Measurements from ENCODE around the gene SLC25A11. TPM values are rescaled to one million over a fixed set of nuclear protein-coding genes. Genes with fewer than 3 reads are reported as not detected.

Gene SLC25A11
- polyA plus RNA-seq, 4 donors: 78.2 to 98.0 (median 79.0) TPM

DNA sequence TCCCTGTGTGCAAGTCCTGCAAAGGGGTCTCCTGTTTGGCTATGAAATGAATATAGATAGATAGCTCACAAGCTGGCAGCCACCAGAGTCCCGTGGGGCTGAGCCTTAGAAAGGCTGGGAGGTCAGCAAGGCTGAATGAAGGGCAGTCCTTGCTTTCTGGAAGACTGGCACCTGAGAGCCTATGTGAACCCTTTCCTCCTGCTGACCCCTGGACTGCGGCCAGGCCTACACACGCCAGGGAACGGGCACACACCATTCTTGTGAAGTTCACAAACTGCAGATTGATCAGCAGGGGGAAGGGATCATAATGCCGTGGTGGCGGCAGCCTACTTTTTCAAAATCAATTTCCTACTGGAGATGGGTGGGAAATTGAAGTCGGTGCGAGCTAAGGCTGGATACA is 41.5 kb downstream of the SLC25A11 start:
- DNase-seq (ENCODE audit: low read depth in 4 of 4, low spot score in 3 of 4): no peak

DNA sequence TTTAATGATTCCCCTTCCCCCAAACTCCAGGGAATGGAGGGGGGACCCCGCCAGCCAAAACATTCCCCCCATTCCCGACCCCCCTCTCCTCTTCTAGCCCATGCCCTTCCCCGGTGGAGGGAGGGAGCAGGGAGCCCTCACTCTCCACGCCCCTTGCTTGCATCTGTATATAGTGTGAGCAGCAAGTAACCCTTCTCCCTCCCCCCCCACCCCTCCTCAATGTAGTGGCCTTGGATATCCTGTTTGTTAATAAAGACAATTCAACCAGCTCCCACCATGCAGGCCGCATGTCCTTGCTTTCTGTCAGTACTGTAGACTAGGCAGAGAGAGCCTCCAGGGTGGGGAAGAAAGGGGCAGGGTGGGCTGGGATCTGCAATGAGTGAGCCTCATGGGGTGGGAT is 42.1 kb downstream of the SLC25A11 start:
- no peak for DNase-seq (ENCODE audit: low read depth in 4 of 4, low spot score in 3 of 4)

DNA sequence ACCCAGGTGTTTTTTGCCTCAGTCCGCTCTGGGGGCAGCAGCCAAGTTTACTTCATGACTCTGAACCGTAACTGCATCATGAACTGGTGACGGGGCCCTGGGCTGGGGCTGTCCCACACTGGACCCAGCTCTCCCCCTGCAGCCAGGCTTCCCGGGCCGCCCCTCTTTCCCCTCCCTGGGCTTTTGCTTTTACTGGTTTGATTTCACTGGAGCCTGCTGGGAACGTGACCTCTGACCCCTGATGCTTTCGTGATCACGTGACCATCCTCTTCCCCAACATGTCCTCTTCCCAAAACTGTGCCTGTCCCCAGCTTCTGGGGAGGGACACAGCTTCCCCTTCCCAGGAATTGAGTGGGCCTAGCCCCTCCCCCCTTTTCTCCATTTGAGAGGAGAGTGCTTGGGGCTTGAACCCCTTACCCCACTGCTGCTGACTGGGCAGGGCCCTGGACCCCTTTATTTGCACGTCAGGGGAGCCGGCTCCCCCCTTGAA is 42.6 kb downstream of the SLC25A11 start:
- DNase-seq (ENCODE audit: low read depth in 4 of 4, low spot score in 3 of 4): no peak

GRCh38 chr17:4896332-4897197 is 43.3 kb downstream of the SLC25A11 start:
- DNase-seq (ENCODE audit: low read depth in 4 of 4, low spot score in 3 of 4): no peak

DNA sequence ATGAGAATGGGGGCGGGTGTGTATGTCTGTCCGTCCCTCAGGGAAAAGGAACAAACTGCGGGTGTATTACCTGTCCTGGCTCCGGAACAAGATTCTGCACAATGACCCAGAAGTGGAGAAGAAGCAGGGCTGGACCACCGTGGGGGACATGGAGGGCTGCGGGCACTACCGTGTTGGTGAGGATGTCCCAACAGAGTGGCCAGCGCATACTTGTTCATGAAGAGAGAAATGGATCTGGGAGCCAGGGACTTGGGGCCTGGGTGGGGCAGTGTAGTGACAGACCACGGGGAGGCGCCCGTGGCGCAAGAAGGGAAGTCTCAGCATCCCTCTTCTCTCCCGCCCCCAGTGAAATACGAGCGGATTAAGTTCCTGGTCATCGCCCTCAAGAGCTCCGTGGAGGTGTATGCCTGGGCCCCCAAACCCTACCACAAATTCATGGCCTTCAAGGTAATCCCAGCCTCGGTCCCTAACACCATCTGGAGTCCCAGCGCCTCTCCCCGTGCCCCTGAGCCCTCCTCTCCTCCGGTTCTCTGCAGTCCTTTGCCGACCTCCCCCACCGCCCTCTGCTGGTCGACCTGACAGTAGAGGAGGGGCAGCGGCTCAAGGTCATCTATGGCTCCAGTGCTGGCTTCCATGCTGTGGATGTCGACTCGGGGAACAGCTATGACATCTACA is 44.1 kb downstream of the SLC25A11 start:
- no peak for DNase-seq (ENCODE audit: low read depth in 4 of 4, low spot score in 3 of 4)

GRCh38 chr17:4895121-4895520 is 44.7 kb downstream of the SLC25A11 start:
- DNase-seq (ENCODE audit: low read depth in 4 of 4, low spot score in 3 of 4): no peak

GRCh38 chr17:4893721-4894560 is 45.9 kb downstream of the SLC25A11 start:
- no peak for DNase-seq (ENCODE audit: low read depth in 4 of 4, low spot score in 3 of 4)

- no peak for DNase-seq (ENCODE audit: low read depth in 4 of 4, low spot score in 3 of 4)
These were observed 46.6 kb downstream of the SLC25A11 start for GRCh38 chr17:4893272-4893671.

DNA sequence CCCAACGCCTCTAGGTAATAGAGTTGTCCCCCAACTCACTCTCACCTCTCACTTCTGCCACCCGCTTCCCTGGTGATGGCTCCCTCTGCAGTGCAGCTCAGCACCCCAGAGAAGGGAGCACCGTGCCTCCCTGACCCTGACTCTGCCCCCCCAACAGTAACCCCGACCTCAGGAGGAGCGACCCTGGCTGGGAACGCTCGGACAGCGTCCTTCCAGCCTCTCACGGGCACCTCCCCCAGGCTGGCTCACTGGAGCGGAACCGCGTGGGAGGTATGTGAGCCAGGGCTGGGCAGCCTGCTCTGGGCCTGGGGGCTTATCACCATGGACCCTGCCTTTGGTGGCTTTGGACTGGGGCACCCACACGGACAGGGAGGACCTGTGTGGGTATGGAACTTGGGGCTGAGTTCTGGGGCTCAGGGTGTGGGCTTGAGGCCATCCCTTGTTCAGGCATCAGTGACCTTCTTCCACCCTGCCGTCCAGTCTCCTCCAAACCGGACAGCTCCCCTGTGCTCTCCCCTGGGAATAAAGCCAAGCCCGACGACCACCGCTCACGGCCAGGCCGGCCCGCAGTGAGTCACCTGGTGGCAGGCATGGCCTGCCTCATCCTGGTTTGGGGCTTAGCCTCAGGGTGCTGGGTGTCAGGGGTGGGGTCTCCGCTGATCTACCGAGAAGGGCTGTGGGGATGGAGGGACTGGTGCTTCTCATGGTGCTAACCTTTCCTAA is 47.2 kb downstream of the SLC25A11 start:
- DNase-seq (ENCODE audit: low read depth in 4 of 4, low spot score in 3 of 4): no peak

GRCh38 chr17:4891411-4892410 is 48.1 kb downstream of the SLC25A11 start:
- DNase-seq (ENCODE audit: low read depth in 4 of 4, low spot score in 3 of 4): no peak

DNA sequence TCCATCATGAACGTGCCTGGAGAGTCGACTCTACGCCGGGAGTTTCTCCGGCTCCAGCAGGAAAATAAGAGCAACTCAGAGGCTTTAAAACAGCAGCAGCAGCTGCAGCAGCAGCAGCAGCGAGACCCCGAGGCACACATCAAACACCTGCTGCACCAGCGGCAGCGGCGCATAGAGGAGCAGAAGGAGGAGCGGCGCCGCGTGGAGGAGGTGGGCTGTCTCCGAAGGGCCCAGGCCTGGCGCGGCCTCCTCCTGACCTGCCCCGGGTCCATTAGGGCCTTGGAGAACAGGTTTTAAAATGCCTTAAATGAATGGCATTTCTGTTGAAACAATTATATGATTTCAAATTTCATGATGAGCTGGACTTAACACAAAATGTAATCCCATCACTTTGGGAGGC is 52.3 kb downstream of the SLC25A11 start:
- no peak for DNase-seq (ENCODE audit: low read depth in 4 of 4, low spot score in 3 of 4)

Other genes with a start within 250 kb of the SLC25A11 start
- 10 to 100 TPM; 40.8 to 55.7 (median 50.3) TPM for gene PELP1, start 235.9 kb downstream of the SLC25A11 start, polyA plus RNA-seq (ENCODE audit: insufficient read length in 4 of 4)
- 10 to 100 TPM; 29.2 to 34.7 (median 31.2) TPM for gene ARRB2, start 229.4 kb downstream of the SLC25A11 start, polyA plus RNA-seq (ENCODE audit: insufficient read length in 4 of 4)
- 10 to 100 TPM; 24.0 to 28.8 (median 27.1) TPM for gene MED11, start 208.6 kb downstream of the SLC25A11 start, polyA plus RNA-seq (ENCODE audit: insufficient read length in 4 of 4)
- under 1 TPM; 0.41 to 0.95 (median 0.45) TPM for gene ZMYND15, start 200.2 kb downstream of the SLC25A11 start, polyA plus RNA-seq (ENCODE audit: insufficient read length in 4 of 4)
- gene CXCL16, start 200.1 kb downstream of the SLC25A11 start, polyA plus RNA-seq (ENCODE audit: insufficient read length in 4 of 4): 10 to 100 TPM; 12.5 to 15.6 (median 13.8) TPM
- gene TM4SF5, start 168.2 kb downstream of the SLC25A11 start, polyA plus RNA-seq (ENCODE audit: insufficient read length in 4 of 4): 1 to 10 TPM in 3 of 4 donors, under 1 TPM in 1; 0.97 to 3.5 (median 1.9) TPM
- 1 to 10 TPM in 1 of 4 donors, under 1 TPM in 3; 0.31 to 1.1 (median 0.42) TPM for gene VMO1, start 153.7 kb downstream of the SLC25A11 start, polyA plus RNA-seq (ENCODE audit: insufficient read length in 4 of 4)
- gene GLTPD2, start 151.1 kb downstream of the SLC25A11 start, polyA plus RNA-seq (ENCODE audit: insufficient read length in 4 of 4): 10 to 100 TPM in 1 of 4 donors, 1 to 10 TPM in 3; 3.8 to 14.9 (median 5.7) TPM
- gene PSMB6, start 143.9 kb downstream of the SLC25A11 start, polyA plus RNA-seq (ENCODE audit: insufficient read length in 4 of 4): 100 to 1,000 TPM; 114 to 153 (median 122) TPM
- gene PLD2, start 132.9 kb downstream of the SLC25A11 start, polyA plus RNA-seq (ENCODE audit: insufficient read length in 4 of 4): 10 to 100 TPM; 36.2 to 39.4 (median 38.5) TPM
- gene MINK1, start 106.7 kb downstream of the SLC25A11 start, polyA plus RNA-seq (ENCODE audit: insufficient read length in 4 of 4): 10 to 100 TPM; 56.6 to 69.2 (median 59.0) TPM
- gene C17orf107, start 40.5 kb downstream of the SLC25A11 start, polyA plus RNA-seq (ENCODE audit: insufficient read length in 4 of 4): 1 to 10 TPM; 1.0 to 3.3 (median 1.5) TPM
- 1 to 10 TPM; 1.1 to 2.7 (median 1.5) TPM for gene CHRNE, start 36.9 kb downstream of the SLC25A11 start, polyA plus RNA-seq (ENCODE audit: insufficient read length in 4 of 4)
- 1 to 10 TPM; 1.4 to 3.5 (median 1.8) TPM for gene GP1BA, start 7.8 kb downstream of the SLC25A11 start, polyA plus RNA-seq (ENCODE audit: insufficient read length in 4 of 4)
- gene RNF167, start 222 bp upstream of the SLC25A11 start, polyA plus RNA-seq (ENCODE audit: insufficient read length in 4 of 4): 100 to 1,000 TPM; 131 to 144 (median 138) TPM
- 100 to 1,000 TPM; 376 to 513 (median 389) TPM for gene PFN1, start 8.5 kb upstream of the SLC25A11 start, polyA plus RNA-seq (ENCODE audit: insufficient read length in 4 of 4)
- 10 to 100 TPM; 22.1 to 28.7 (median 23.7) TPM for gene ENO3, start 11.1 kb upstream of the SLC25A11 start, polyA plus RNA-seq (ENCODE audit: insufficient read length in 4 of 4)
- gene SPAG7, start 27.8 kb upstream of the SLC25A11 start, polyA plus RNA-seq (ENCODE audit: insufficient read length in 4 of 4): 100 to 1,000 TPM in 1 of 4 donors, 10 to 100 TPM in 3; 84.8 to 102 (median 95.8) TPM
- gene CAMTA2, start 47.6 kb upstream of the SLC25A11 start, polyA plus RNA-seq (ENCODE audit: insufficient read length in 4 of 4): 10 to 100 TPM; 24.4 to 27.8 (median 25.3) TPM
- gene INCA1, start 57.5 kb upstream of the SLC25A11 start, polyA plus RNA-seq (ENCODE audit: insufficient read length in 4 of 4): 1 to 10 TPM; 7.9 to 8.6 (median 8.3) TPM
- 10 to 100 TPM; 75.0 to 96.5 (median 86.3) TPM for gene KIF1C, start 57.9 kb upstream of the SLC25A11 start, polyA plus RNA-seq (ENCODE audit: insufficient read length in 4 of 4)
- under 1 TPM; 0.21 to 0.43 (median 0.26) TPM for gene SLC52A1, start 95.4 kb upstream of the SLC25A11 start, polyA plus RNA-seq (ENCODE audit: insufficient read length in 4 of 4)
- 10 to 100 TPM; 11.9 to 16.8 (median 15.7) TPM for gene ZFP3, start 138.4 kb upstream of the SLC25A11 start, polyA plus RNA-seq (ENCODE audit: insufficient read length in 4 of 4)
- gene ZNF232, start 171.8 kb upstream of the SLC25A11 start, polyA plus RNA-seq (ENCODE audit: insufficient read length in 4 of 4): 10 to 100 TPM; 20.1 to 37.8 (median 22.0) TPM
- 1 to 10 TPM; 3.2 to 8.4 (median 4.0) TPM for gene USP6, start 176.0 kb upstream of the SLC25A11 start, polyA plus RNA-seq (ENCODE audit: insufficient read length in 4 of 4)